Measurements from ENCODE around the gene ZSCAN12.
"Not testable (repeated sequence)": the region's sequence is repeated elsewhere in the genome, so short reads cannot be mapped to it uniquely, and the experiment has no call there.

Gene ZSCAN12

GRCh38 chr6:28399350-28400121 lies at the start of gene ZSCAN12:
Gene ZSCAN12, minus strand, starts transcription at chr6:28399747. Its CDS starts 1,342 bp downstream, at chr6:28398405.
- peak within 1 kb of the TSS; percentile 51 to 81 (median 68) for H3K4me3 ChIP-seq
- peak within 1 kb of the TSS in 20 of 21 experiments; percentile 3 to 79 (median 62) for H3K27ac ChIP-seq

GRCh38 chr6:28449056-28449455 lies 49.5 kb upstream of the ZSCAN12 start:
- no peak overlapping the region for H3K27ac ChIP-seq
- no peak overlapping the region for H3K4me3 ChIP-seq

GRCh38 chr6:28447512-28447906 lies 48.0 kb upstream of the ZSCAN12 start:
- peak overlapping the region in 1 of 7 experiments; percentile 10 for H3K4me3 ChIP-seq
- not testable (repeated sequence) for H3K27ac ChIP-seq

GRCh38 chr6:28446818-28447511 lies 47.4 kb upstream of the ZSCAN12 start:
- H3K4me3 ChIP-seq, result peak overlapping the region in 1 of 7 experiments; percentile 10
- H3K27ac ChIP-seq, result no peak overlapping the region

GRCh38 chr6:28444759-28445158 lies 45.2 kb upstream of the ZSCAN12 start:
- H3K4me3 ChIP-seq, H3K27ac ChIP-seq: not testable (repeated sequence)

- Histone ChIP-seq H3K27ac (peak within 1 kb of the TSS in 7 of 21 experiments; percentile 1 to 55 (median 14)), H3K4me3 (peak within 1 kb of the TSS; percentile 29 to 52 (median 45))
These were observed 43.7 kb upstream of the ZSCAN12 start, which contains the start of gene ZSCAN23 for GRCh38 chr6:28443112-28443773. Gene ZSCAN23, minus strand, starts transcription at chr6:28443491. Its CDS starts 7,225 bp downstream, at chr6:28436266.

GRCh38 chr6:28442586-28442985 lies 43.0 kb upstream of the ZSCAN12 start:
- Histone ChIP-seq H3K27ac (peak overlapping the region in 1 of 21 experiments; percentile 38), H3K4me3 (peak overlapping the region; percentile 29 to 52 (median 45))

- no peak overlapping the region for H3K4me3 ChIP-seq
- H3K27ac ChIP-seq, result no peak overlapping the region
These were observed 36.9 kb upstream of the ZSCAN12 start for GRCh38 chr6:28436404-28436803.

GRCh38 chr6:28433119-28433518 lies 33.6 kb upstream of the ZSCAN12 start:
- Histone ChIP-seq H3K27ac (no peak overlapping the region), H3K4me3 (no peak overlapping the region)

GRCh38 chr6:28429781-28430180 lies 30.2 kb upstream of the ZSCAN12 start:
- Histone ChIP-seq H3K4me3 (no peak overlapping the region), H3K27ac (no peak overlapping the region)

GRCh38 chr6:28425944-28426541 lies 26.5 kb upstream of the ZSCAN12 start:
- Histone ChIP-seq H3K27ac (no peak overlapping the region), H3K4me3 (no peak overlapping the region)

- no peak overlapping the region for H3K4me3 ChIP-seq
These were observed 24.6 kb upstream of the ZSCAN12 start for GRCh38 chr6:28424163-28424562.

GRCh38 chr6:28423546-28423945 lies 24.0 kb upstream of the ZSCAN12 start:
- no peak overlapping the region for H3K27ac ChIP-seq
- H3K4me3 ChIP-seq, result no peak overlapping the region

More at GRCh38 chr6:28424163-28424562, 24.6 kb upstream of the ZSCAN12 start:
- no peak overlapping the region for H3K27ac ChIP-seq

- Histone ChIP-seq H3K27ac (no peak overlapping the region), H3K4me3 (no peak overlapping the region)
These were observed 14.1 kb upstream of the ZSCAN12 start for GRCh38 chr6:28413681-28414080.

- no peak overlapping the region for H3K4me3 ChIP-seq
- H3K27ac ChIP-seq, result no peak overlapping the region
These were observed 11.2 kb upstream of the ZSCAN12 start for GRCh38 chr6:28410767-28411166.

GRCh38 chr6:28408076-28408802 lies 8.7 kb upstream of the ZSCAN12 start:
- H3K27ac ChIP-seq, result no peak overlapping the region
- H3K4me3 ChIP-seq, result no peak overlapping the region

- H3K27ac ChIP-seq, result no peak overlapping the region
- no peak overlapping the region for H3K4me3 ChIP-seq
These were observed 7.9 kb upstream of the ZSCAN12 start for GRCh38 chr6:28407401-28407800.

- not testable (repeated sequence) for H3K27ac ChIP-seq, H3K4me3 ChIP-seq
These were observed 4.4 kb upstream of the ZSCAN12 start for GRCh38 chr6:28403923-28404322.

GRCh38 chr6:28402197-28402596 lies 2.6 kb upstream of the ZSCAN12 start:
- no peak overlapping the region for H3K4me3 ChIP-seq
- H3K27ac ChIP-seq, result no peak overlapping the region

All from skin epidermis (tissue), 12 donors.